ENCODE results near the gene PAOX. TPM values are rescaled to one million over a fixed set of nuclear protein-coding genes. Genes with fewer than 3 reads are reported as not detected.
A peak's percentile ranks its signal among the peaks of the same experiment; 100 is the strongest.
"Not testable (repeated sequence)": the region's sequence is repeated elsewhere in the genome, so short reads cannot be mapped to it uniquely, and the experiment has no call there.

PAOX gene
- total RNA-seq, 5 donors from 2014 or later (not counting 1 experiment from before 2014, with no cell fraction given): 4.3 to 20.0 (median 14.5) TPM

GRCh38 chr10:133405844-133406527 is 26.9 kb downstream of the PAOX start:
- Histone ChIP-seq H3K4me1 (ENCODE audit: control insufficient read depth in 1 of 2, extremely low read depth in 1 of 2, insufficient read depth in 2 of 2, low read length in 2 of 2) (peaks cover 0 to 6% of the 10 kb centered on the region in 2 experiments), H3K36me3 (ENCODE audit: control insufficient read depth in 2 of 2, extremely low read depth in 1 of 2, insufficient read depth in 1 of 2, low read length in 1 of 2) (peaks cover 5 to 55% of the 10 kb centered on the region in 2 donors), H3K4me3 (ENCODE audit: control insufficient read depth in 1 of 2, extremely low read depth in 1 of 2, low read length in 1 of 2) (no peak overlapping the region), H3K9me3 (no peaks in the 10 kb centered on the region), H3K27me3 (replicated peaks in 1 of 2; ENCODE audit: control insufficient read depth in 2 of 2, extremely low read depth in 1 of 2, insufficient read depth in 2 of 2, low read length in 1 of 2) (no peaks in the 10 kb centered on the region), H3K27ac (ENCODE audit: low read length) (no peak overlapping the region)
- ChIA-PET POLR2A (no interaction called here), CTCF (interaction anchor here in 1 of 2 donors (0.7 kb wide), 1 partner anchor 72 kb away, joined by 3 read pairs; no protein-coding TSS in a partner anchor)
- WGBS (ENCODE audit: insufficient coverage): 67% methylated on average over 1 of the region's 8 CpGs
- Mint-ChIP-seq H3K4me3 (no peak overlapping the region), H3K36me3 (peaks cover 74% of the 10 kb centered on the region), H3K4me1 (peaks cover 44 to 54% (median 51%) of the 10 kb centered on the region in 3 donors), H3K27ac (peak overlapping the region in 1 of 2 donors; percentile 25), H3K9me3 (peaks cover 3 to 8% (median 4%) of the 10 kb centered on the region in 3 donors), H3K27me3 (no peaks in the 10 kb centered on the region)
- peak in 1 of 4 experiments; percentile 23 for ATAC-seq (replicated peaks in 1 of 4)
- DNase-seq: no peak

- DNase-seq (no peak), ATAC-seq (replicated peaks in 1 of 4) (no peak)
- Histone ChIP-seq H3K9me3 (peaks cover 5% of the 10 kb centered on the region), H3K4me3 (ENCODE audit: control insufficient read depth in 1 of 2, extremely low read depth in 1 of 2, low read length in 1 of 2) (no peak overlapping the region), H3K4me1 (ENCODE audit: control insufficient read depth in 1 of 2, extremely low read depth in 1 of 2, insufficient read depth in 2 of 2, low read length in 2 of 2) (no peaks in the 10 kb centered on the region), H3K27me3 (replicated peaks in 1 of 2; ENCODE audit: control insufficient read depth in 2 of 2, extremely low read depth in 1 of 2, insufficient read depth in 2 of 2, low read length in 1 of 2) (no peaks in the 10 kb centered on the region), H3K36me3 (ENCODE audit: control insufficient read depth in 2 of 2, extremely low read depth in 1 of 2, insufficient read depth in 1 of 2, low read length in 1 of 2) (peaks cover 0 to 46% of the 10 kb centered on the region in 2 donors), H3K27ac (ENCODE audit: low read length) (no peak overlapping the region)
- H3K4me3 Mint-ChIP-seq: no peak overlapping the region
- H3K27me3 Mint-ChIP-seq: no peaks in the 10 kb centered on the region
- peak overlapping the region in 1 of 2 donors; percentile 50 for H3K27ac Mint-ChIP-seq
- peaks cover 18 to 32% (median 25%) of the 10 kb centered on the region in 3 donors for H3K4me1 Mint-ChIP-seq
- H3K9me3 Mint-ChIP-seq: peaks cover 15 to 27% (median 21%) of the 10 kb centered on the region in 3 donors
- WGBS (ENCODE audit: insufficient coverage): 100% methylated on average over 2 of the region's 7 CpGs
- CTCF ChIA-PET: interaction anchor here in 1 of 2 donors (0.6 kb wide), 1 partner anchor 27 kb away, joined by 3 read pairs; no protein-coding TSS in a partner anchor
- peaks cover 80% of the 10 kb centered on the region for H3K36me3 Mint-ChIP-seq
- POLR2A ChIA-PET: no interaction called here
These were observed 32.7 kb downstream of the PAOX start for GRCh38 chr10:133411523-133412380.

- ATAC-seq (replicated peaks in 1 of 4) (no peak), DNase-seq (no peak)
- Histone ChIP-seq H3K36me3 (ENCODE audit: control insufficient read depth in 2 of 2, extremely low read depth in 1 of 2, insufficient read depth in 1 of 2, low read length in 1 of 2) (peaks cover 0 to 44% of the 10 kb centered on the region in 2 donors), H3K4me1 (ENCODE audit: control insufficient read depth in 1 of 2, extremely low read depth in 1 of 2, insufficient read depth in 2 of 2, low read length in 2 of 2) (no peaks in the 10 kb centered on the region), H3K9me3 (peaks cover 5% of the 10 kb centered on the region), H3K4me3 (ENCODE audit: control insufficient read depth in 1 of 2, extremely low read depth in 1 of 2, low read length in 1 of 2) (no peak overlapping the region), H3K27ac (ENCODE audit: low read length) (no peak overlapping the region), H3K27me3 (replicated peaks in 1 of 2; ENCODE audit: control insufficient read depth in 2 of 2, extremely low read depth in 1 of 2, insufficient read depth in 2 of 2, low read length in 1 of 2) (no peaks in the 10 kb centered on the region)
- Mint-ChIP-seq H3K27ac (no peak overlapping the region), H3K9me3 (peaks cover 15 to 27% (median 21%) of the 10 kb centered on the region in 3 donors), H3K4me3 (no peak overlapping the region), H3K27me3 (no peaks in the 10 kb centered on the region), H3K36me3 (peaks cover 74% of the 10 kb centered on the region), H3K4me1 (peaks cover 13 to 27% (median 25%) of the 10 kb centered on the region in 3 donors)
- ChIA-PET CTCF (interaction anchor here in 1 of 2 donors (0.6 kb wide), 1 partner anchor 26 kb away, joined by 3 read pairs; no protein-coding TSS in a partner anchor), POLR2A (no interaction called here)
These were observed 33.3 kb downstream of the PAOX start for GRCh38 chr10:133412381-133412711.

GRCh38 chr10:133414401-133414800 is 35.3 kb downstream of the PAOX start:
- CTCF ChIA-PET; H3K27ac Mint-ChIP-seq; H3K27ac ChIP-seq (ENCODE audit: low read length); DNase-seq; H3K4me1 ChIP-seq (ENCODE audit: control insufficient read depth in 1 of 2, extremely low read depth in 1 of 2, insufficient read depth in 2 of 2, low read length in 2 of 2); H3K4me3 ChIP-seq (ENCODE audit: control insufficient read depth in 1 of 2, extremely low read depth in 1 of 2, low read length in 1 of 2); POLR2A ChIA-PET; H3K9me3 ChIP-seq; ATAC-seq (replicated peaks in 1 of 4); H3K4me3 Mint-ChIP-seq; H3K27me3 ChIP-seq (replicated peaks in 1 of 2; ENCODE audit: control insufficient read depth in 2 of 2, extremely low read depth in 1 of 2, insufficient read depth in 2 of 2, low read length in 1 of 2); H3K27me3 Mint-ChIP-seq: not testable (repeated sequence)
- peaks cover 6 to 11% (median 7%) of the 10 kb centered on the region in 3 donors for H3K4me1 Mint-ChIP-seq
- WGBS (ENCODE audit: insufficient coverage): 100% methylated on average over 1 of the region's 23 CpGs
- peaks cover 62% of the 10 kb centered on the region for H3K36me3 Mint-ChIP-seq
- peaks cover 0 to 39% of the 10 kb centered on the region in 2 donors for H3K36me3 ChIP-seq (ENCODE audit: control insufficient read depth in 2 of 2, extremely low read depth in 1 of 2, insufficient read depth in 1 of 2, low read length in 1 of 2)
- peaks cover 8 to 27% (median 21%) of the 10 kb centered on the region in 3 donors for H3K9me3 Mint-ChIP-seq

GRCh38 chr10:133415752-133416151 is 36.7 kb downstream of the PAOX start:
- 93% methylated on average over 8 of the region's 25 CpGs for WGBS (ENCODE audit: insufficient coverage)
- Histone ChIP-seq H3K36me3 (ENCODE audit: control insufficient read depth in 2 of 2, extremely low read depth in 1 of 2, insufficient read depth in 1 of 2, low read length in 1 of 2) (peaks cover 0 to 39% of the 10 kb centered on the region in 2 donors), H3K4me3 (ENCODE audit: control insufficient read depth in 1 of 2, extremely low read depth in 1 of 2, low read length in 1 of 2) (no peak overlapping the region), H3K4me1 (ENCODE audit: control insufficient read depth in 1 of 2, extremely low read depth in 1 of 2, insufficient read depth in 2 of 2, low read length in 2 of 2) (no peaks in the 10 kb centered on the region), H3K9me3 (peaks cover 5% of the 10 kb centered on the region), H3K27ac (ENCODE audit: low read length) (no peak overlapping the region), H3K27me3 (replicated peaks in 1 of 2; ENCODE audit: control insufficient read depth in 2 of 2, extremely low read depth in 1 of 2, insufficient read depth in 2 of 2, low read length in 1 of 2) (no peaks in the 10 kb centered on the region)
- Mint-ChIP-seq H3K36me3 (peaks cover 50% of the 10 kb centered on the region), H3K4me3 (no peak overlapping the region), H3K27me3 (no peaks in the 10 kb centered on the region), H3K4me1 (peaks cover 0 to 6% (median 2%) of the 10 kb centered on the region in 3 donors), H3K27ac (no peak overlapping the region), H3K9me3 (peaks cover 8 to 26% (median 21%) of the 10 kb centered on the region in 3 donors)
- no peak for DNase-seq
- no peak for ATAC-seq (replicated peaks in 1 of 4)
- POLR2A ChIA-PET: no interaction called here
- CTCF ChIA-PET: no interaction called here

GRCh38 chr10:133418289-133418993 is 39.4 kb downstream of the PAOX start:
- WGBS (ENCODE audit: insufficient coverage): 95% methylated on average over 14 of the region's 14 CpGs
- POLR2A ChIA-PET: no interaction called here
- peaks cover 0 to 8% (median 1%) of the 10 kb centered on the region in 3 donors for H3K4me1 Mint-ChIP-seq
- H3K4me1 ChIP-seq (ENCODE audit: control insufficient read depth in 1 of 2, extremely low read depth in 1 of 2, insufficient read depth in 2 of 2, low read length in 2 of 2): peaks cover 0 to 6% of the 10 kb centered on the region in 2 experiments
- peaks cover 0 to 21% of the 10 kb centered on the region in 2 donors for H3K36me3 ChIP-seq (ENCODE audit: control insufficient read depth in 2 of 2, extremely low read depth in 1 of 2, insufficient read depth in 1 of 2, low read length in 1 of 2)
- H3K27ac Mint-ChIP-seq: no peak overlapping the region
- H3K4me3 ChIP-seq (ENCODE audit: control insufficient read depth in 1 of 2, extremely low read depth in 1 of 2, low read length in 1 of 2): no peak overlapping the region
- no peak overlapping the region for H3K4me3 Mint-ChIP-seq
- CTCF ChIA-PET: no interaction called here
- no peak for ATAC-seq (replicated peaks in 1 of 4)
- peaks cover 0 to 7% (median 1%) of the 10 kb centered on the region in 3 donors for H3K9me3 Mint-ChIP-seq
- no peaks in the 10 kb centered on the region for H3K9me3 ChIP-seq
- H3K27ac ChIP-seq (ENCODE audit: low read length): no peak overlapping the region
- H3K36me3 Mint-ChIP-seq: peaks cover 25% of the 10 kb centered on the region
- peaks cover 0 to 6% of the 10 kb centered on the region in 2 donors for H3K27me3 Mint-ChIP-seq
- no peak for DNase-seq
- peaks cover 0 to 17% of the 10 kb centered on the region in 2 experiments for H3K27me3 ChIP-seq (replicated peaks in 1 of 2; ENCODE audit: control insufficient read depth in 2 of 2, extremely low read depth in 1 of 2, insufficient read depth in 2 of 2, low read length in 1 of 2)
